SJCRH30 (cell line): ENCODE results near the gene IDUA. TPM values are rescaled to one million over a fixed set of nuclear protein-coding genes. Genes with fewer than 3 reads are reported as not detected.

Experiments
- DNase-seq, 2 experiments: peaks; one replicate each; pipeline ENCODE4 v3.0.0-alpha.2; 2015 to 2020
- H3K27ac ChIP-seq: fragments of 250-450 bp; sonication (Bioruptor Pico); 2 replicates; pipeline ENCODE4 v1.5.1; 2020; ENCODE audit warnings: mild to moderate bottlenecking, moderate library complexity
- H3K27me3 ChIP-seq: fragments of 250-450 bp; sonication (Bioruptor Pico); 2 replicates; pipeline ENCODE4 v1.5.1; 2020; ENCODE audit warnings: mild to moderate bottlenecking, moderate library complexity
- H3K36me3 ChIP-seq: fragments of 250-450 bp; sonication (Bioruptor Pico); 2 replicates; pipeline ENCODE4 v1.5.1; 2020; ENCODE audit warnings: mild to moderate bottlenecking, moderate library complexity
- H3K4me1 ChIP-seq: fragments of 250-450 bp; sonication (Bioruptor Pico); 2 replicates; pipeline ENCODE4 v1.5.1; 2020; ENCODE audit warnings: mild to moderate bottlenecking, moderate library complexity
- H3K4me3 ChIP-seq: fragments of 250-450 bp; sonication (Bioruptor Pico); 2 replicates; pipeline ENCODE4 v1.5.1; 2020; ENCODE audit warnings: mild to moderate bottlenecking, moderate library complexity
- H3K9me3 ChIP-seq: fragments of 250-450 bp; sonication (Bioruptor Pico); replicated peaks from 2 replicates; pipeline ENCODE4 v1.5.1; 2020; ENCODE audit warnings: mild to moderate bottlenecking, moderate library complexity
- total RNA-seq: library from RNA; depleted of rRNA; stranded (reverse); fragments of >200 nt; shearing (Covaris generic); gene quantifications from 2 replicates; pipeline ENCODE4 v1.2.3, GENCODE V29; 2014

Gene IDUA
- total RNA-seq, 1 experiment from 2014 or later: 2.3 TPM

DNA sequence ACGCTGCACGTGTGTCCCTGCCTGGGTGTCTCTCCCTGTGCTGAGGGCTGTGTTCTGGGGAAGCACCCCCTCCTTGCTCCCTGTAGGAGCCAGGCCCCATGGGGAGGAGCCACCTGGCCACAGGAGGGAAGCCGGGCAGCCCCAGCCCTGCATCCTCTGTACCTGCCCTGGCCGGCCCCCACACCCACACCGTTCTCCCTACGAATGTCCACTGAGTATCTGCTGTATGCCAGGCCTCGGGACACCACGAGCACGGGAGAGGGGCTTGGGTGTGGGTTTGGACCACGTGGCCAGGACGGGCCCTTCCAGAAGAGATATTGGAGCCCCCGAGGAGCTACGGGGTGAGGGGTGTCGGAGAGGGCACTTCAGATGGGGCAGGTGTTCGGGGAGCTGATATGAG is 30.9 kb downstream of the IDUA start:
- peaks cover 36% of the 10 kb centered on the region for H3K4me1 ChIP-seq
- H3K36me3 ChIP-seq: peaks cover 15% of the 10 kb centered on the region
- DNase-seq: no peak
- H3K9me3 ChIP-seq: no peaks in the 10 kb centered on the region
- H3K27ac ChIP-seq: no peak overlapping the region
- H3K27me3 ChIP-seq: no peaks in the 10 kb centered on the region
- H3K4me3 ChIP-seq: no peak overlapping the region

GRCh38 chr4:1018147-1019020 is 31.5 kb downstream of the IDUA start:
- Histone ChIP-seq H3K4me1 (peaks cover 36% of the 10 kb centered on the region), H3K27ac (peak overlapping the region; percentile 70)

DNA sequence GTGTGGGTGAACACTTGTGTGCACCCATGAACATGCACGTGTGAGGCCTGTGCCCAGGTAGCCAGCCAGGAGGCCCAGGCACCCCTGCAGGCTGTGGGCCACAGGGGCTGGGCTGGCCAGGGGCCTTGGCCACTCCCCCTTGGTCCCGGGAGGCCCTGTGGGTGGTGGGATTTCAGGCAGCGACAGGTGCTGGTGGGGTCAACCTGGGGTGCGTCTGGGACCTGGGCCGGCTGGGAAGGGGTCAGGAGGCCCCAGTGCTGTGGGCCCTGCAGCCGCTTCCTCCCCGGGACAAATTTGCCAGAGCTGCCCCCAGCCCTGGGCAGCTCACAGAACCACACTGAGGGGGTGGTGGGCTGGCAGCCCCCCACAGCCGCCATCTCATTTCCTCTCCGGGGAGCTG is 32.5 kb downstream of the IDUA start:
- Histone ChIP-seq H3K9me3 (no peaks in the 10 kb centered on the region), H3K4me1 (peaks cover 36% of the 10 kb centered on the region), H3K4me3 (no peak overlapping the region), H3K27me3 (no peaks in the 10 kb centered on the region), H3K27ac (peak overlapping the region; percentile 70), H3K36me3 (peaks cover 10% of the 10 kb centered on the region)
- peak; percentile 61 to 66 for DNase-seq

More at GRCh38 chr4:1018147-1019020, 31.5 kb downstream of the IDUA start:
- Histone ChIP-seq H3K9me3 (no peaks in the 10 kb centered on the region), H3K27me3 (no peaks in the 10 kb centered on the region), H3K36me3 (peaks cover 13% of the 10 kb centered on the region), H3K4me3 (no peak overlapping the region)
- DNase-seq: no peak

- Histone ChIP-seq H3K4me1 (peaks cover 36% of the 10 kb centered on the region), H3K36me3 (peaks cover 16% of the 10 kb centered on the region), H3K9me3 (no peaks in the 10 kb centered on the region), H3K27me3 (no peaks in the 10 kb centered on the region), H3K4me3 (no peak overlapping the region), H3K27ac (peak overlapping the region; percentile 70)
- peak; percentile 71 to 80 for DNase-seq
Observed at GRCh38 chr4:1019729-1020470, 33.1 kb downstream of the IDUA start.

- Histone ChIP-seq H3K4me1 (peaks cover 36% of the 10 kb centered on the region), H3K27me3 (no peaks in the 10 kb centered on the region), H3K36me3 (peaks cover 27% of the 10 kb centered on the region), H3K27ac (0 out of 2 replicates have a peak overlapping the region, but pooled peaks have one; percentile 3), H3K4me3 (no peak overlapping the region), H3K9me3 (no peaks in the 10 kb centered on the region)
- peak; percentile 62 to 72 for DNase-seq
Observed at GRCh38 chr4:1021386-1022050, 34.7 kb downstream of the IDUA start.

GRCh38 chr4:1022051-1022738 is 35.4 kb downstream of the IDUA start:
- no peaks in the 10 kb centered on the region for H3K27me3 ChIP-seq
- no peaks in the 10 kb centered on the region for H3K9me3 ChIP-seq
- H3K36me3 ChIP-seq: peaks cover 27% of the 10 kb centered on the region
- no peak overlapping the region for H3K27ac ChIP-seq
- DNase-seq: no peak
- no peak overlapping the region for H3K4me3 ChIP-seq
- peaks cover 36% of the 10 kb centered on the region for H3K4me1 ChIP-seq

DNA sequence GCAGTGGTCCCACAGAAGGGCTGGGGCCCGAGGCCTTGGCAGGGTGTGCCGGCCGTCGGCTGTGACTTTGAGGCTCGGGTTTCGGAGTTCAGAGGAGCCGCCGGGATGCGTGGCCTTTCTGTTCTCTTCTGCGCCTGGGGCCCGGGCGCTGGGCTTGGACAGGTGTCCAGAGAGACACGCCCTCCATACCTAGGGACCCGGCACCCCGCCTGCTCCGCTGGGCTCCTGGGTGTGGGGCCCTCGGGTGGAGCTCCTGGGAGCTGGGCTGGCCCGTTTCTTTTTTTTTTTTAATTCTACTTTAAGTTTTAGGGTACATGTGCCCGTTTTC is 35.9 kb downstream of the IDUA start:
- Histone ChIP-seq H3K4me1 (peaks cover 41% of the 10 kb centered on the region), H3K4me3 (no peak overlapping the region), H3K27ac (no peak overlapping the region), H3K36me3 (peaks cover 27% of the 10 kb centered on the region), H3K9me3 (no peaks in the 10 kb centered on the region), H3K27me3 (no peaks in the 10 kb centered on the region)
- DNase-seq: no peak

DNA sequence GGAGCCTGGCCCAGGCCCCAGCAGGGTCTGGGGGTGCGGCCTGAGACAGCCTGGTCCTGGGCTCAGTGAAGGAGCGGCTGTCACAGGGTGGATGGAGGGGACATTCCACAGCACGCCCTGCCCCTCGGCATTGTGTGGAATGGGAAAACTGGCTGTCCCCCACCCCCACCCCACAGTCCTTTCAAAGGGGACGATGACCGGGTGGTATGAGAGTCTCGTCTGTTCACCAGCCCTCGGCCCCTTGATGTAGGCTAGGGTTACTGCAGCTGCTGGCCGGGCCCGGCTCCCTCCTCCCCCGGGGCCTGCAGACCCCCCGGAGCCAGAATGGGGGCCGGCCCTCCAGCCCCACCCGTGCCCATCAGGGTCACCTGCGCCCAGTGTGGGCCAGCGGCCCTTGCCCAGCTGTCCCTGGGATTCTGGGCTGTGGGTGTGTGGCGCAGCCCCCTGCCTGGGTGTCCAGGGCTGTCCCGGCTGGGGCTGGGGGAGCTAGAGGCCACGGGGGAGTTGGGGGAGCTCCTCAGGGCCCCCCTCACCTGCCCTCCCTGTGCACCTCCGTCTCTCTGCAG is 36.3 kb downstream of the IDUA start:
- H3K4me3 ChIP-seq: no peak overlapping the region
- no peaks in the 10 kb centered on the region for H3K9me3 ChIP-seq
- H3K27ac ChIP-seq: no peak overlapping the region
- no peak for DNase-seq
- H3K4me1 ChIP-seq: peaks cover 43% of the 10 kb centered on the region
- no peaks in the 10 kb centered on the region for H3K27me3 ChIP-seq
- peaks cover 27% of the 10 kb centered on the region for H3K36me3 ChIP-seq

DNA sequence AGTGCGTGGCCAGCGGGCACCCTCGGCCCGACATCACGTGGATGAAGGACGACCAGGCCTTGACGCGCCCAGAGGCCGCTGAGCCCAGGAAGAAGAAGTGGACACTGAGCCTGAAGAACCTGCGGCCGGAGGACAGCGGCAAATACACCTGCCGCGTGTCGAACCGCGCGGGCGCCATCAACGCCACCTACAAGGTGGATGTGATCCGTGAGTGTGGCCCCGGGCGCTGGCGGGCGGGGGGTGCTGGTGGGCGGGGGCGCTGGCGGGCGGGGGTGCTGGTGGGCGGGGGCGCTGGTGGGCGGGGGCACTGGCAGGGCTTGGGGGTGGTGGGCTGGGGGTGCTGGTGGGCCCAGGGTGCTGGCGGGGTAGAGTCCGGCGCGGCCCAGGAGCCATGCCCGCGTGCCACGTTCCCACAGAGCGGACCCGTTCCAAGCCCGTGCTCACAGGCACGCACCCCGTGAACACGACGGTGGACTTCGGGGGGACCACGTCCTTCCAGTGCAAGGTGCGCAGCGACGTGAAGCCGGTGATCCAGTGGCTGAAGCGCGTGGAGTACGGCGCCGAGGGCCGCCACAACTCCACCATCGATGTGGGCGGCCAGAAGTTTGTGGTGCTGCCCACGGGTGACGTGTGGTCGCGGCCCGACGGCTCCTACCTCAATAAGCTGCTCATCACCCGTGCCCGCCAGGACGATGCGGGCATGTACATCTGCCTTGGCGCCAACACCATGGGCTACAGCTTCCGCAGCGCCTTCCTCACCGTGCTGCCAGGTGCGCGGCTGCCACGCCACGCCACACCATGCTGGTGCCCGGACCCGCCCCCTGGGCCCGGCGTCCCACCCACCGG is 37.3 kb downstream of the IDUA start:
- Histone ChIP-seq H3K9me3 (no peaks in the 10 kb centered on the region), H3K27ac (no peak overlapping the region), H3K4me1 (peaks cover 34% of the 10 kb centered on the region), H3K27me3 (no peaks in the 10 kb centered on the region), H3K4me3 (no peak overlapping the region), H3K36me3 (peaks cover 27% of the 10 kb centered on the region)
- DNase-seq: no peak

DNA sequence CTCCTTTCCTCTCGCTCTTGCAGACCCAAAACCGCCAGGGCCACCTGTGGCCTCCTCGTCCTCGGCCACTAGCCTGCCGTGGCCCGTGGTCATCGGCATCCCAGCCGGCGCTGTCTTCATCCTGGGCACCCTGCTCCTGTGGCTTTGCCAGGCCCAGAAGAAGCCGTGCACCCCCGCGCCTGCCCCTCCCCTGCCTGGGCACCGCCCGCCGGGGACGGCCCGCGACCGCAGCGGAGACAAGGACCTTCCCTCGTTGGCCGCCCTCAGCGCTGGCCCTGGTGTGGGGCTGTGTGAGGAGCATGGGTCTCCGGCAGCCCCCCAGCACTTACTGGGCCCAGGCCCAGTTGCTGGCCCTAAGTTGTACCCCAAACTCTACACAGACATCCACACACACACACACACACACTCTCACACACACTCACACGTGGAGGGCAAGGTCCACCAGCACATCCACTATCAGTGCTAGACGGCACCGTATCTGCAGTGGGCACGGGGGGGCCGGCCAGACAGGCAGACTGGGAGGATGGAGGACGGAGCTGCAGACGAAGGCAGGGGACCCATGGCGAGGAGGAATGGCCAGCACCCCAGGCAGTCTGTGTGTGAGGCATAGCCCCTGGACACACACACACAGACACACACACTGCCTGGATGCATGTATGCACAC is 38.2 kb downstream of the IDUA start:
- Histone ChIP-seq H3K27me3 (no peaks in the 10 kb centered on the region), H3K4me3 (no peak overlapping the region), H3K9me3 (no peaks in the 10 kb centered on the region), H3K4me1 (peaks cover 27% of the 10 kb centered on the region), H3K36me3 (peaks cover 27% of the 10 kb centered on the region), H3K27ac (no peak overlapping the region)
- no peak for DNase-seq

DNA sequence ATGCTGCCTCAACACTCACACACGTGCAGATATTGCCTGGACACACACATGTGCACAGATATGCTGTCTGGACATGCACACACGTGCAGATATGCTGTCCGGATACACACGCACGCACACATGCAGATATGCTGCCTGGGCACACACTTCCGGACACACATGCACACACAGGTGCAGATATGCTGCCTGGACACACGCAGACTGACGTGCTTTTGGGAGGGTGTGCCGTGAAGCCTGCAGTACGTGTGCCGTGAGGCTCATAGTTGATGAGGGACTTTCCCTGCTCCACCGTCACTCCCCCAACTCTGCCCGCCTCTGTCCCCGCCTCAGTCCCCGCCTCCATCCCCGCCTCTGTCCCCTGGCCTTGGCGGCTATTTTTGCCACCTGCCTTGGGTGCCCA is 39.3 kb downstream of the IDUA start:
- Histone ChIP-seq H3K27me3 (peaks cover 4% of the 10 kb centered on the region; the same call in 1 of the 2 replicates), H3K4me1 (peaks cover 30% of the 10 kb centered on the region), H3K36me3 (peaks cover 27% of the 10 kb centered on the region), H3K9me3 (no peaks in the 10 kb centered on the region), H3K4me3 (no peak overlapping the region), H3K27ac (no peak overlapping the region)
- no peak for DNase-seq

DNA sequence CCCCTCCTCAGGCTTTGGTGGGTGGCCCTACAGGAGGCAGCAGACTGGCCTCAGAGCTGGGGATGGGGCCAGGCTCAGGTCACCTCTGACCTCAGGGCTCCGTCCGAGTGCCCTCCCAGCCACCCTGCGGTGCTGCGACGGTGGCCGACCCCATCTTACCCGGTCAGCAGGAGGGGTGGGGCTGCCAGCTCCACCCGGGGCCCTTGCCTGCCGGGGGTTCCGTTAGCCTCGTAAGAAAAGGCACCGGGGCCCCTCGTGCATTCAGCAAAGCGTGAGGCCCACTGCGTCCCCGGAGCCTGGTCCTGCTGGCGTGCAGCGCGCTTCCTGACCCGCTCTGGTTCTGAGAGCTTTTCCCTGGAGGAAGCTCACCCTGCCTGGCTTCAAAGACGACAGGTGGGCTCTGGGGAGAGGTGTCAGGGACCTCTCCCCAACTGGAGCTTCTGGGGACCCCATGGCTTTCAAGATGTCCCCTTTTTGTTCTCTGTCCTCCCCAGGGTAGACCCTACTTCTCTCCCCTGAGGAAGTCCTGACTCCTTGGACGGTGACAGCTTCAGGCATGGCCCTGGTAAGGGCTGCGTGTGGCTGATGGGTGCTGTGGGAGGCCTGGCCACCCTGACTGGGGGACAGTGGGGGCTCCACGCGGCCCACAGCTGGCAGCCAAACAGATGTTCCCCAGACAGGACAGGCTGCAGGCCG is 40.5 kb downstream of the IDUA start:
- Histone ChIP-seq H3K36me3 (peaks cover 26% of the 10 kb centered on the region), H3K9me3 (no peaks in the 10 kb centered on the region), H3K4me1 (peaks cover 21% of the 10 kb centered on the region), H3K27ac (no peak overlapping the region), H3K27me3 (peaks cover 13% of the 10 kb centered on the region; the same call in 1 of the 2 replicates), H3K4me3 (no peak overlapping the region)
- no peak for DNase-seq

- H3K27ac ChIP-seq: no peak overlapping the region
- peak in 1 of 2 experiments; percentile 38 for DNase-seq
- peaks cover 23% of the 10 kb centered on the region for H3K36me3 ChIP-seq
- peaks cover 24% of the 10 kb centered on the region for H3K4me1 ChIP-seq
- peaks cover 13% of the 10 kb centered on the region; the same call in 1 of the 2 replicates for H3K27me3 ChIP-seq
- no peak overlapping the region for H3K4me3 ChIP-seq
- H3K9me3 ChIP-seq: no peaks in the 10 kb centered on the region
Observed at GRCh38 chr4:1027915-1028238, 41.0 kb downstream of the IDUA start.
